Testis (tissue), 3 donors: Measurements from ENCODE around the gene ITPKA. TPM values are rescaled to one million over a fixed set of nuclear protein-coding genes. Genes with fewer than 3 reads are reported as not detected.
A peak's percentile ranks its signal among the peaks of the same experiment; 100 is the strongest.

Experiments used
- DNase-seq: peaks from one replicate; pipeline ENCODE4 v3.0.0-alpha.2; 2019
- H3K27ac ChIP-seq, 2 donors: fragments of 200-600 bp; sonication (generic); one replicate each; pipeline ENCODE4 v1.5.1; 2019
- H3K27me3 ChIP-seq: fragments of 200-600 bp; sonication (generic); one replicate; pipeline ENCODE4 v1.5.1; 2019
- H3K36me3 ChIP-seq: fragments of 200-600 bp; sonication (generic); one replicate; pipeline ENCODE4 v1.5.1; 2017; ENCODE audit warnings: low read depth; ENCODE audit errors: missing control alignments
- H3K4me1 ChIP-seq: fragments of 200-600 bp; sonication (generic); one replicate; pipeline ENCODE4 v1.5.1; 2019
- H3K4me3 ChIP-seq, 2 donors: fragments of 200-600 bp; sonication (generic); one replicate each; pipeline ENCODE4 v1.5.1; 2017 to 2019
- H3K9me3 ChIP-seq: fragments of 200-600 bp; sonication (generic); one replicate; pipeline ENCODE4 v1.5.1; 2017
- CTCF ChIP-seq, 3 experiments: fragments of 450-650 bp in 2 of 3; fragments of 200-600 bp in 1 of 3; sonication (generic) in 1 of 3; IDR thresholded peaks; one replicate each; pipeline ENCODE4 v1.5.1; 2016 to 2019; ENCODE audit warnings: antibody characterized with exemption in 3 of 3, mild to moderate bottlenecking in 2 of 3, moderate library complexity in 1 of 3
- POLR2A ChIP-seq: fragments of 450-650 bp; IDR thresholded peaks from one replicate; pipeline ENCODE4 v1.6.1; 2017; ENCODE audit warnings: antibody characterized with exemption, mild to moderate bottlenecking, moderate library complexity
- WGBS, 2 donors: methylation state at CpG; one replicate each; pipeline ENCODE4 v1.1.5; 2018; 5-methylcytosine and 5-hydroxymethylcytosine counted together
- intact Hi-C: fragments of 100-400 bp; cut with DNase I; formaldehyde crosslinking; loops from one replicate; pipeline ENCODE4 v1.15.1; 2023; ENCODE audit warnings: low total_unique reads
- polyA plus RNA-seq: library from polyadenylated mRNA; stranded (reverse); fragments of 350-450 nt; fragmentation: Illumina TruSeq; extraction: RNeasy Lipid Tissue Mini Kit (QIAGEN cat#74804); gene quantifications from one replicate; pipeline ENCODE4 v1.2.3, GENCODE V29; 2014; ENCODE audit warnings: low read depth, low replicate concordance; ENCODE audit not compliant: insufficient read depth
- total RNA-seq, 2 donors: library from RNA; depleted of rRNA; stranded (reverse); fragments of >200 nt; gene quantifications; one replicate each; pipeline ENCODE4 v1.2.3, GENCODE V29; 2016

The ITPKA gene
- total and polyA plus RNA-seq, 3 donors from 2014 or later = 12.1 to 21.3 (median 16.7) TPM

- no peaks in the 10 kb centered on the region for H3K27me3 ChIP-seq
- intact Hi-C loops = no loop called here
- H3K9me3 ChIP-seq = no peaks in the 10 kb centered on the region
- H3K4me1 ChIP-seq = peaks cover 4% of the 10 kb centered on the region
- 90 to 94% methylated on average over 2 of the region's 2 CpGs for WGBS, 2 donors
- H3K27ac ChIP-seq = no peak overlapping the region
- no peak overlapping the region for H3K4me3 ChIP-seq
- H3K36me3 ChIP-seq = no peaks in the 10 kb centered on the region
- TF ChIP-seq CTCF (IDR thresholded peaks at IDR 0.05) (no peak), POLR2A (no peak)
- no peak for DNase-seq
Measured at GRCh38 chr15:41487802-41488201, 5.9 kb upstream of the ITPKA start.

GRCh38 chr15:41489641-41490040 is 4.0 kb upstream of the ITPKA start:
- H3K27me3 ChIP-seq = no peaks in the 10 kb centered on the region
- WGBS, 2 donors = 98 to 100% methylated on average over 2 of the region's 2 CpGs
- H3K27ac ChIP-seq = no peak overlapping the region
- intact Hi-C loops = no loop called here
- H3K9me3 ChIP-seq = no peaks in the 10 kb centered on the region
- TF ChIP-seq CTCF (IDR thresholded peaks at IDR 0.05) = no peak
- peaks cover 12% of the 10 kb centered on the region for H3K4me1 ChIP-seq
- no peak overlapping the region for H3K4me3 ChIP-seq
- no peaks in the 10 kb centered on the region for H3K36me3 ChIP-seq
- no peak for DNase-seq

GRCh38 chr15:41490355-41490754 is 3.3 kb upstream of the ITPKA start:
- intact Hi-C loops = no loop called here
- no peaks in the 10 kb centered on the region for H3K36me3 ChIP-seq
- H3K27ac ChIP-seq = no peak overlapping the region
- WGBS, 2 donors = 68 to 72% methylated on average over 4 of the region's 4 CpGs
- no peak for DNase-seq
- peaks cover 17% of the 10 kb centered on the region for H3K4me1 ChIP-seq
- TF ChIP-seq POLR2A = no peak
- no peak for TF ChIP-seq CTCF (IDR thresholded peaks at IDR 0.05)
- no peaks in the 10 kb centered on the region for H3K9me3 ChIP-seq
- no peaks in the 10 kb centered on the region for H3K27me3 ChIP-seq
- no peak overlapping the region for H3K4me3 ChIP-seq

- TF ChIP-seq CTCF (IDR thresholded peaks at IDR 0.05) (no peak), POLR2A (no peak)
- Histone ChIP-seq H3K9me3 (no peaks in the 10 kb centered on the region), H3K4me1 (peaks cover 17% of the 10 kb centered on the region), H3K36me3 (no peaks in the 10 kb centered on the region), H3K27me3 (no peaks in the 10 kb centered on the region), H3K27ac (no peak overlapping the region), H3K4me3 (no peak overlapping the region)
- no peak for DNase-seq
- intact Hi-C loops = no loop called here
- 82 to 84% methylated on average over 4 of the region's 4 CpGs for WGBS, 2 donors
Measured at GRCh38 chr15:41491889-41492288, 1.8 kb upstream of the ITPKA start.

- 2 to 4% methylated on average over 14 to 15 of the region's 15 CpGs for WGBS, 2 donors
- Histone ChIP-seq H3K9me3 (no peaks in the 10 kb centered on the region), H3K27ac (peak overlapping the region in 1 of 2 donors; percentile 16), H3K36me3 (no peaks in the 10 kb centered on the region), H3K4me1 (peaks cover 17% of the 10 kb centered on the region), H3K4me3 (peak overlapping the region; percentile 51 to 70), H3K27me3 (no peaks in the 10 kb centered on the region)
- intact Hi-C loops = no loop called here
- TF ChIP-seq POLR2A (no peak), CTCF (IDR thresholded peaks at IDR 0.05) (no peak)
- DNase-seq = no peak
Measured at GRCh38 chr15:41492597-41493204, 973 bp upstream of the ITPKA start.
